Fibroblast of skin of left quadriceps (primary cell): Measurements from ENCODE around the gene KRTCAP2.

Experiments
- DNase-seq, 2 experiments: peaks; one replicate each; pipeline ENCODE4 v3.0.0-alpha.2; 2013; ENCODE audit warnings: low read depth in 2 of 2

Gene KRTCAP2

GRCh38 chr1:155183775-155184221 is 10.7 kb upstream of the KRTCAP2 start:
- no peak for DNase-seq

- no peak for DNase-seq
Observed at GRCh38 chr1:155182052-155182550, 9.0 kb upstream of the KRTCAP2 start.

GRCh38 chr1:155181371-155182051 is 8.4 kb upstream of the KRTCAP2 start:
- no peak for DNase-seq

GRCh38 chr1:155179112-155180031 is 6.3 kb upstream of the KRTCAP2 start:
- no peak for DNase-seq

- DNase-seq, result no peak
Observed at GRCh38 chr1:155178441-155179111, 5.5 kb upstream of the KRTCAP2 start.

- DNase-seq, result no peak
Observed at GRCh38 chr1:155177918-155178281, 4.8 kb upstream of the KRTCAP2 start.

GRCh38 chr1:155177192-155177917 is 4.3 kb upstream of the KRTCAP2 start:
- DNase-seq, result no peak

GRCh38 chr1:155176544-155177071 is 3.5 kb upstream of the KRTCAP2 start:
- DNase-seq, result peak in 1 of 2 experiments; percentile 34

- DNase-seq, result no peak
Observed at GRCh38 chr1:155175927-155176371, 2.8 kb upstream of the KRTCAP2 start.

- DNase-seq, result no peak
Observed at GRCh38 chr1:155175281-155175926, 2.3 kb upstream of the KRTCAP2 start.

GRCh38 chr1:155174324-155175280 is 1.5 kb upstream of the KRTCAP2 start:
- peak in 1 of 2 experiments; percentile 12 for DNase-seq

- peak; percentile 43 to 46 for DNase-seq
Observed at GRCh38 chr1:155173478-155174323, 597 bp upstream of the KRTCAP2 start, which contains the start of gene TRIM46. TRIM46 (plus strand) TSS chr1:155173849; CDS start chr1:155173967, 118 bp downstream.

- no peak for DNase-seq
Observed at GRCh38 chr1:155171836-155172731, 1.0 kb downstream of the KRTCAP2 start.

- DNase-seq, result no peak
Observed at GRCh38 chr1:155170806-155171205, 2.3 kb downstream of the KRTCAP2 start.

- DNase-seq, result no peak
Observed at GRCh38 chr1:155170101-155170785, 2.9 kb downstream of the KRTCAP2 start.

GRCh38 chr1:155169541-155169940 is 3.6 kb downstream of the KRTCAP2 start:
- no peak for DNase-seq
